ENCODE measurements around the gene GAL3ST3. TPM values are rescaled to one million over a fixed set of nuclear protein-coding genes. Genes with fewer than 3 reads are reported as not detected.
"Not testable (repeated sequence)": the region's sequence is repeated elsewhere in the genome, so short reads cannot be mapped to it uniquely, and the experiment has no call there.

GAL3ST3 gene
- total and polyA plus RNA-seq, 2 donors (not counting 1 experiment from before 2014, with no cell fraction given) = not detected

DNA sequence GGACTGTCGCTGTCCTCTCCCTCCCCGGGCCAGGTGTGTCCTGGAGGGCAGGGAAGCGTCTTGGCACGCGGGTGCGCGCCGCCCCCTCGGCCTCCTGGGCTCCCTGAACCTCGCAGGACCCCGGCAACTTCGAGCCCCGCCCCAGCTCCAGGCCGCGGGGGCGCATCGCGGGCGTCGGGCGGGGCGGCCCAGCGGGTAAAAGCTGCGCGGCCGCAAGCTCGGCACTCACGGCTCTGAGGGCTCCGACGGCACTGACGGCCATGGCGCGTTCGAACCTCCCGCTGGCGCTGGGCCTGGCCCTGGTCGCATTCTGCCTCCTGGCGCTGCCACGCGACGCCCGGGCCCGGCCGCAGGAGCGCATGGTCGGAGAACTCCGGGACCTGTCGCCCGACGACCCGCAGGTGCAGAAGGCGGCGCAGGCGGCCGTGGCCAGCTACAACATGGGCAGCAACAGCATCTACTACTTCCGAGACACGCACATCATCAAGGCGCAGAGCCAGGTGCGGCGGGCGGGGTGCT, 37.1 kb downstream of the GAL3ST3 start, which contains the start of gene CST6:
Gene CST6 (plus strand): TSS at position 224 of the 519 bp plus-strand sequence. CDS start 37 bp downstream, at position 261.
- H4K20me1 ChIP-seq (ENCODE audit: control insufficient read depth, insufficient read depth, low read length, poor library complexity, severe bottlenecking) = no peaks in the 10 kb centered on the region
- ChIA-PET CTCF (interaction anchor here (1.6 kb wide), 1 partner anchor 11 kb away, joined by 4 read pairs; no protein-coding TSS in a partner anchor), POLR2A (no interaction called here)
- H3K4me3 ChIP-seq (ENCODE audit: control extremely low read depth in 1 of 5, extremely low read depth in 1 of 5, insufficient read depth in 1 of 5, low read depth in 2 of 5, low read length in 4 of 5) = peak within 1 kb of the TSS in 1 of 5 experiments; percentile 20
- H3K27ac ChIP-seq (ENCODE audit: low read length in 2 of 2) = no peak within 1 kb of the TSS
- Mint-ChIP-seq H3K9me3 (ENCODE audit: insufficient read depth) (no peaks in the 10 kb centered on the region), H3K27ac (no peak within 1 kb of the TSS), H3K4me3 (no peak within 1 kb of the TSS), H3K4me1 (peaks cover 2% of the 10 kb centered on the region), H3K27me3 (peaks cover 8% of the 10 kb centered on the region)
- TF ChIP-seq, protein P1, sequence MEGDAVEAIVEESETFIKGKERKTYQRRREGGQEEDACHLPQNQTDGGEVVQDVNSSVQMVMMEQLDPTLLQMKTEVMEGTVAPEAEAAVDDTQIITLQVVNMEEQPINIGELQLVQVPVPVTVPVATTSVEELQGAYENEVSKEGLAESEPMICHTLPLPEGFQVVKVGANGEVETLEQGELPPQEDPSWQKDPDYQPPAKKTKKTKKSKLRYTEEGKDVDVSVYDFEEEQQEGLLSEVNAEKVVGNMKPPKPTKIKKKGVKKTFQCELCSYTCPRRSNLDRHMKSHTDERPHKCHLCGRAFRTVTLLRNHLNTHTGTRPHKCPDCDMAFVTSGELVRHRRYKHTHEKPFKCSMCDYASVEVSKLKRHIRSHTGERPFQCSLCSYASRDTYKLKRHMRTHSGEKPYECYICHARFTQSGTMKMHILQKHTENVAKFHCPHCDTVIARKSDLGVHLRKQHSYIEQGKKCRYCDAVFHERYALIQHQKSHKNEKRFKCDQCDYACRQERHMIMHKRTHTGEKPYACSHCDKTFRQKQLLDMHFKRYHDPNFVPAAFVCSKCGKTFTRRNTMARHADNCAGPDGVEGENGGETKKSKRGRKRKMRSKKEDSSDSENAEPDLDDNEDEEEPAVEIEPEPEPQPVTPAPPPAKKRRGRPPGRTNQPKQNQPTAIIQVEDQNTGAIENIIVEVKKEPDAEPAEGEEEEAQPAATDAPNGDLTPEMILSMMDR (IDR thresholded peaks at IDR 0.05) = no peak
- TF ChIP-seq EZH2 (IDR thresholded peaks at IDR 0.05; ENCODE audit: borderline replicate concordance, insufficient read depth, low read depth, low read length, poor library complexity, severe bottlenecking) = peak; percentile 93
- H3K9me3 ChIP-seq (ENCODE audit: control extremely low read depth in 1 of 3, control insufficient read depth in 2 of 3, insufficient read depth in 1 of 3, low read length in 2 of 3) = peaks cover 0 to 12% (median 0%) of the 10 kb centered on the region in 3 donors
- DNase-seq = no peak
- H3K79me2 ChIP-seq (ENCODE audit: control insufficient read depth, insufficient read depth, low read length) = no peaks in the 10 kb centered on the region
- peaks cover 11 to 13% of the 10 kb centered on the region in 2 donors for H3K4me1 ChIP-seq (ENCODE audit: control insufficient read depth in 2 of 2, insufficient read depth in 2 of 2, low read length in 2 of 2)
- intact Hi-C loops (cut with micrococcal nuclease) = no loop called here
- no peaks in the 10 kb centered on the region for H3K36me3 ChIP-seq (replicated peaks in 1 of 2; ENCODE audit: control extremely low read depth in 1 of 2, control insufficient read depth in 1 of 2, extremely low read depth in 1 of 2, insufficient read depth in 2 of 2, low read length in 1 of 2)
- H2AFZ ChIP-seq (ENCODE audit: insufficient read depth, low read depth, low read length, poor library complexity, severe bottlenecking) = peak within 1 kb of the TSS; percentile 74
- no peak within 1 kb of the TSS for H3K9ac ChIP-seq (ENCODE audit: low read length)
- H3K27me3 ChIP-seq (replicated peaks in 1 of 4; ENCODE audit: control extremely low read depth in 1 of 4, control insufficient read depth in 3 of 4, insufficient read depth in 4 of 4, low read length in 3 of 4) = peaks cover 0 to 29% (median 12%) of the 10 kb centered on the region in 4 experiments
- 20% methylated on average over 61 of the region's 61 CpGs for WGBS (ENCODE audit: insufficient coverage)
- H3K4me2 ChIP-seq (replicated peaks; ENCODE audit: low read depth, low read length, poor library complexity, severe bottlenecking) = peak within 1 kb of the TSS; percentile 67
- ATAC-seq (ENCODE audit: low read depth) = no peak

DNA sequence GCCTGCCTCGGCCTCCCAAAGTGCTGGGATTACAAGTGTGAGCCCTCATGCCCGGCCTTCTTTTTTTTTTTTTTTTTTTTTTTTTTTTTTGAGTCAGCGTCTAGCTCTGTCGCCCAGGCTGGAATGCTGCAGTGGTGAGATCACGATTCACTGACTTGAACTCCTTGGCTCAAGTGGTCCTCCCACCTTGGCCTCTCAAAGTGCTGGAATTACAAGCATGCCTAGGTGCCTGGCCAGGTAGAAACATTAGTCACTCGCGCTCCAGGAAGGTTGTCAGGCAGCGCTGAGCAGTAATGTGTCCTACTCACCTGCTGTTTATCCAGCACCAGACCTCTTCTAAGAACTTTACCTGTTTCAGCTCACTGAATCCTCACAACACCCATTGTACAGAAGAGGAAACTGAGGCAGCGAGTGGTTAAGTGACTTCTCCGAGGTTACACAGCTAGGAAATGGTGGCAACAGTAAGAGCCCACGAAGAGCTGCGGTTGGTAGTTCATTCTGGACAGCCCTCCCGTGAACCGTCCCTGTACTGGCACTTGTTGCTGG, 37.6 kb downstream of the GAL3ST3 start:
- Mint-ChIP-seq H3K4me1 (peaks cover 2% of the 10 kb centered on the region), H3K27me3 (peaks cover 8% of the 10 kb centered on the region), H3K27ac (no peak overlapping the region), H3K9me3 (ENCODE audit: insufficient read depth) (no peaks in the 10 kb centered on the region), H3K4me3 (no peak overlapping the region)
- DNase-seq (no peak), ATAC-seq (ENCODE audit: low read depth) (no peak)
- Histone ChIP-seq H3K9ac (ENCODE audit: low read length) (no peak overlapping the region), H4K20me1 (ENCODE audit: control insufficient read depth, insufficient read depth, low read length, poor library complexity, severe bottlenecking) (peaks cover under 1% of the 10 kb centered on the region), H3K27me3 (replicated peaks in 1 of 4; ENCODE audit: control extremely low read depth in 1 of 4, control insufficient read depth in 3 of 4, insufficient read depth in 4 of 4, low read length in 3 of 4) (peaks cover 0 to 29% (median 12%) of the 10 kb centered on the region in 4 experiments), H3K4me3 (ENCODE audit: control extremely low read depth in 1 of 5, extremely low read depth in 1 of 5, insufficient read depth in 1 of 5, low read depth in 2 of 5, low read length in 4 of 5) (peak overlapping the region in 1 of 5 experiments; percentile 20), H3K4me2 (replicated peaks; ENCODE audit: low read depth, low read length, poor library complexity, severe bottlenecking) (peak overlapping the region; percentile 67), H3K27ac (ENCODE audit: low read length in 2 of 2) (no peak overlapping the region), H3K9me3 (ENCODE audit: control extremely low read depth in 1 of 3, control insufficient read depth in 2 of 3, insufficient read depth in 1 of 3, low read length in 2 of 3) (peaks cover 0 to 12% (median 0%) of the 10 kb centered on the region in 3 donors), H3K36me3 (replicated peaks in 1 of 2; ENCODE audit: control extremely low read depth in 1 of 2, control insufficient read depth in 1 of 2, extremely low read depth in 1 of 2, insufficient read depth in 2 of 2, low read length in 1 of 2) (peaks cover 0 to 4% of the 10 kb centered on the region in 2 experiments), H3K79me2 (ENCODE audit: control insufficient read depth, insufficient read depth, low read length) (peaks cover 5% of the 10 kb centered on the region), H2AFZ (ENCODE audit: insufficient read depth, low read depth, low read length, poor library complexity, severe bottlenecking) (peak overlapping the region; percentile 74), H3K4me1 (ENCODE audit: control insufficient read depth in 2 of 2, insufficient read depth in 2 of 2, low read length in 2 of 2) (peaks cover 11 to 13% of the 10 kb centered on the region in 2 donors)
- ChIA-PET CTCF (interaction anchor here (1.6 kb wide), 1 partner anchor 12 kb away, joined by 4 read pairs; no protein-coding TSS in a partner anchor), POLR2A (no interaction called here)
- 63% methylated on average over 12 of the region's 14 CpGs for WGBS (ENCODE audit: insufficient coverage)
- TF ChIP-seq EZH2 (IDR thresholded peaks at IDR 0.05; ENCODE audit: borderline replicate concordance, insufficient read depth, low read depth, low read length, poor library complexity, severe bottlenecking) = no peak
- TF ChIP-seq, protein P1 (IDR thresholded peaks at IDR 0.05) = no peak
- intact Hi-C loops (cut with micrococcal nuclease) = no loop called here

DNA sequence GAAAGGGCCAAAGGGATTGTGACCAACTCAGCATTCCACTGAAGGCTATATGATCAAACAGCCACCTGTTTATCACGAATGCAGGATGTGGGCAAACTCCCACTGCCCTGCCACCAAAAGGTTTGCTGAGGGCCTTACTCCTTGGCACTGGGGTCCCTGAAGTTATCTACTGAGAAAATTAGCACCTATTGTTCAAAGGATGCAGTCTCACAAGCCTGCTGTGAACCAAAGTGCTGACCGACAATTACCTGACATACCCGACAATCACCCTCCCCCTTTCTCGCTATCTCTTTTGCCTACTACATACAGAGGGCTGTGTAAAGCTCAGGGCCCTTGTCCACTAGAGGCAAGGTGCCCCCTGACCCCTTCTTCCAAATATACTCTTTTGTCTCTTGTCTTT, 38.9 kb downstream of the GAL3ST3 start:
- H3K27me3 Mint-ChIP-seq; intact Hi-C loops (cut with micrococcal nuclease); POLR2A ChIA-PET; DNase-seq; ATAC-seq (ENCODE audit: low read depth); H3K27ac ChIP-seq (ENCODE audit: low read length in 2 of 2); H3K4me3 Mint-ChIP-seq; H3K9me3 Mint-ChIP-seq (ENCODE audit: insufficient read depth); H3K9ac ChIP-seq (ENCODE audit: low read length); H3K4me1 Mint-ChIP-seq; H3K36me3 ChIP-seq (replicated peaks in 1 of 2; ENCODE audit: control extremely low read depth in 1 of 2, control insufficient read depth in 1 of 2, extremely low read depth in 1 of 2, insufficient read depth in 2 of 2, low read length in 1 of 2); H3K27ac Mint-ChIP-seq; H4K20me1 ChIP-seq (ENCODE audit: control insufficient read depth, insufficient read depth, low read length, poor library complexity, severe bottlenecking); H3K4me3 ChIP-seq (ENCODE audit: control extremely low read depth in 1 of 5, extremely low read depth in 1 of 5, insufficient read depth in 1 of 5, low read depth in 2 of 5, low read length in 4 of 5); H2AFZ ChIP-seq (ENCODE audit: insufficient read depth, low read depth, low read length, poor library complexity, severe bottlenecking); H3K4me2 ChIP-seq (replicated peaks; ENCODE audit: low read depth, low read length, poor library complexity, severe bottlenecking): not testable (repeated sequence)
- H3K9me3 ChIP-seq (ENCODE audit: control extremely low read depth in 1 of 3, control insufficient read depth in 2 of 3, insufficient read depth in 1 of 3, low read length in 2 of 3) = peaks cover 0 to 12% (median 0%) of the 10 kb centered on the region in 3 donors
- WGBS (ENCODE audit: insufficient coverage) = 97% methylated on average over 4 of the region's 4 CpGs
- CTCF ChIA-PET = interaction anchor here (1.3 kb wide), 1 partner anchor 59 kb away, joined by 3 read pairs; no protein-coding TSS in a partner anchor
- peaks cover 13% of the 10 kb centered on the region for H3K79me2 ChIP-seq (ENCODE audit: control insufficient read depth, insufficient read depth, low read length)
- peaks cover 11 to 13% of the 10 kb centered on the region in 2 donors for H3K4me1 ChIP-seq (ENCODE audit: control insufficient read depth in 2 of 2, insufficient read depth in 2 of 2, low read length in 2 of 2)
- peaks cover 0 to 29% (median 12%) of the 10 kb centered on the region in 4 experiments for H3K27me3 ChIP-seq (replicated peaks in 1 of 4; ENCODE audit: control extremely low read depth in 1 of 4, control insufficient read depth in 3 of 4, insufficient read depth in 4 of 4, low read length in 3 of 4)
